8988T (cell line): ENCODE measurements around the gene RETREG1.

Source experiments
- DNase-seq: peaks from one replicate; pipeline ENCODE4 v3.0.0; 2011

Gene RETREG1

GRCh38 chr5:16580382-16580781 lies 36.4 kb downstream of the RETREG1 start:
- DNase-seq: no peak

- DNase-seq: no peak
These were observed 37.5 kb downstream of the RETREG1 start for GRCh38 chr5:16579142-16579847.

GRCh38 chr5:16578474-16578883 lies 38.3 kb downstream of the RETREG1 start:
- DNase-seq: no peak

- DNase-seq: no peak
These were observed 39.1 kb downstream of the RETREG1 start for GRCh38 chr5:16577677-16578076.

- no peak for DNase-seq
These were observed 41.7 kb downstream of the RETREG1 start for GRCh38 chr5:16574789-16575721.

- no peak for DNase-seq
These were observed 43.4 kb downstream of the RETREG1 start for GRCh38 chr5:16573401-16573800.

- DNase-seq: no peak
These were observed 44.3 kb downstream of the RETREG1 start for GRCh38 chr5:16572289-16573015.

- DNase-seq: no peak
These were observed 45.8 kb downstream of the RETREG1 start for GRCh38 chr5:16571016-16571415.

- DNase-seq: no peak
These were observed 46.5 kb downstream of the RETREG1 start for GRCh38 chr5:16570121-16570815.

GRCh38 chr5:16568875-16569580 lies 47.8 kb downstream of the RETREG1 start:
- no peak for DNase-seq

GRCh38 chr5:16567365-16567764 lies 49.4 kb downstream of the RETREG1 start:
- no peak for DNase-seq

- DNase-seq: no peak
These were observed 51.7 kb downstream of the RETREG1 start for GRCh38 chr5:16565118-16565517.

- DNase-seq: no peak
These were observed 52.4 kb downstream of the RETREG1 start for GRCh38 chr5:16564248-16564867.

- DNase-seq: no peak
These were observed 53.1 kb downstream of the RETREG1 start for GRCh38 chr5:16563686-16564085.

- no peak for DNase-seq
These were observed 55.1 kb downstream of the RETREG1 start for GRCh38 chr5:16561660-16562059.

- DNase-seq: no peak
These were observed 57.1 kb downstream of the RETREG1 start for GRCh38 chr5:16559702-16560101.

- DNase-seq: no peak
These were observed 57.7 kb downstream of the RETREG1 start for GRCh38 chr5:16558984-16559629.

GRCh38 chr5:16557477-16557876 lies 59.3 kb downstream of the RETREG1 start:
- DNase-seq: no peak

GRCh38 chr5:16554110-16554509 lies 62.7 kb downstream of the RETREG1 start:
- no peak for DNase-seq

GRCh38 chr5:16552666-16553343 lies 64.0 kb downstream of the RETREG1 start:
- DNase-seq: no peak
